GM12892 (cell line): ENCODE data around the gene CTTN.

Source experiments
- POLR2A ChIP-seq: IDR thresholded peaks from 2 replicates; pipeline ENCODE4 v1.6.1; 2011; ENCODE audit warnings: low read depth, low read length, control low read depth
- POLR2AphosphoS5 ChIP-seq: IDR thresholded peaks from 2 replicates; pipeline ENCODE4 v1.6.1; 2011; ENCODE audit warnings: low read depth, low read length, control low read depth
- TAF1 ChIP-seq: IDR thresholded peaks from 2 replicates; pipeline ENCODE4 v1.6.1; 2011; ENCODE audit warnings: low read depth, mild to moderate bottlenecking, control low read depth, low read length, borderline replicate concordance

GRCh38 chr11:70407814-70408213 is 9.5 kb downstream of the CTTN start:
- TF ChIP-seq TAF1 (no peak), POLR2AphosphoS5 (no peak), POLR2A (no peak)
